Stimulated activated CD4-positive, alpha-beta T cell treated with anti-CD3 and anti-CD28 coated beads, TNF-alpha, amount 100 ng/mL, for 24 hours (primary cell): ENCODE results near the gene DIO1.
A peak's percentile ranks its signal among the peaks of the same experiment; 100 is the strongest.
"Not testable (repeated sequence)": the region's sequence is repeated elsewhere in the genome, so short reads cannot be mapped to it uniquely, and the experiment has no call there.

Experiments used
- DNase-seq, 3 experiments: peaks; one replicate each; pipeline ENCODE4 v3.0.0-alpha.2; 2020; ENCODE audit warnings: low read depth in 3 of 3

The DIO1 gene

GRCh38 chr1:53893999-53894636 is at the start of gene DIO1:
DIO1 (plus strand) TSS chr1:53894187; CDS start chr1:53894211, 24 bp downstream.
- DNase-seq, result no peak

GRCh38 chr1:53847980-53848379 is 46.0 kb upstream of the DIO1 start:
- DNase-seq, result no peak

- DNase-seq, result no peak
These were observed 43.8 kb upstream of the DIO1 start for GRCh38 chr1:53850082-53850673.

GRCh38 chr1:53851571-53852285 is 42.3 kb upstream of the DIO1 start:
- DNase-seq, result no peak

- DNase-seq, result peak; percentile 11 to 34 (median 19)
These were observed 33.0 kb upstream of the DIO1 start for GRCh38 chr1:53860967-53861411.

GRCh38 chr1:53862507-53862906 is 31.5 kb upstream of the DIO1 start:
- no peak for DNase-seq

GRCh38 chr1:53868565-53868964 is 25.4 kb upstream of the DIO1 start:
- no peak for DNase-seq

GRCh38 chr1:53869454-53870117 is 24.4 kb upstream of the DIO1 start:
- DNase-seq, result no peak

GRCh38 chr1:53871221-53871620 is 22.8 kb upstream of the DIO1 start:
- DNase-seq, result no peak

- no peak for DNase-seq
These were observed 22.1 kb upstream of the DIO1 start for GRCh38 chr1:53871773-53872484.

- DNase-seq, result not testable (repeated sequence)
These were observed 18.8 kb upstream of the DIO1 start for GRCh38 chr1:53875150-53875549.

- no peak for DNase-seq
These were observed 15.4 kb upstream of the DIO1 start for GRCh38 chr1:53878492-53879105.

- not testable (repeated sequence) for DNase-seq
These were observed 12.1 kb upstream of the DIO1 start for GRCh38 chr1:53881853-53882252.

- DNase-seq, result not testable (repeated sequence)
These were observed 10.4 kb upstream of the DIO1 start for GRCh38 chr1:53883600-53883999.

- no peak for DNase-seq
These were observed 5.3 kb upstream of the DIO1 start for GRCh38 chr1:53888681-53889080.

GRCh38 chr1:53889304-53890298 is 4.4 kb upstream of the DIO1 start, which contains the start of gene YIPF1:
YIPF1 (minus strand) TSS chr1:53889797; CDS start chr1:53888937, 860 bp downstream.
- DNase-seq, result peak; percentile 63 to 86 (median 70)

- peak in 1 of 3 experiments; percentile 8 for DNase-seq
These were observed 3.5 kb upstream of the DIO1 start for GRCh38 chr1:53890522-53890941.

GRCh38 chr1:53891018-53891417 is 3.0 kb upstream of the DIO1 start:
- DNase-seq, result no peak

- DNase-seq, result no peak
These were observed 2.3 kb upstream of the DIO1 start for GRCh38 chr1:53891678-53892077.

- no peak for DNase-seq
These were observed 1.1 kb upstream of the DIO1 start for GRCh38 chr1:53892911-53893310.
